Neural cell (in vitro differentiated cells): Measurements from ENCODE around the gene SLC22A6. TPM values are rescaled to one million over a fixed set of nuclear protein-coding genes. Genes with fewer than 3 reads are reported as not detected.

Experiments used
- H2AFZ ChIP-seq: fragments of 200-600, 300-800 bp; sonication (generic), shearing (Covaris generic); 2 replicates; pipeline ENCODE4 v1.6.0; 2014; ENCODE audit warnings: low read depth, mild to moderate bottlenecking, antibody characterized with exemption, low read length, moderate library complexity
- H3F3A ChIP-seq: fragments of 200-600 bp; shearing (Covaris generic); 2 replicates; pipeline ENCODE4 v1.6.1; 2016; ENCODE audit warnings: mild to moderate bottlenecking, moderate library complexity, mixed read lengths, antibody characterized with exemption, low read length; ENCODE audit not compliant: insufficient read depth, poor library complexity, severe bottlenecking
- H3K27ac ChIP-seq: fragments of 200-600, 300-800 bp; sonication (generic), shearing (Covaris generic); 2 replicates; pipeline ENCODE4 v1.5.1; 2014; ENCODE audit warnings: mild to moderate bottlenecking, low read length, moderate library complexity
- H3K27me3 ChIP-seq: fragments of 300-800, 200-600 bp; sonication (generic), shearing (Covaris generic); 2 replicates; pipeline ENCODE4 v1.6.0; 2014; ENCODE audit warnings: mild to moderate bottlenecking, low read depth, low read length, moderate library complexity; ENCODE audit not compliant: insufficient read depth
- H3K36me3 ChIP-seq: fragments of 300-800, 200-600 bp; sonication (generic), shearing (Covaris generic); 2 replicates; pipeline ENCODE4 v1.5.1; 2014; ENCODE audit warnings: mild to moderate bottlenecking, antibody characterized with exemption, low read length, moderate library complexity; ENCODE audit not compliant: insufficient read depth
- H3K4me2 ChIP-seq: fragments of 300-800, 200-600 bp; sonication (generic), shearing (Covaris generic); 2 replicates; pipeline ENCODE4 v1.6.0; 2014; ENCODE audit warnings: mild to moderate bottlenecking, low read length
- H3K4me3 ChIP-seq: fragments of 300-800, 200-600 bp; sonication (generic), shearing (Covaris generic); 2 replicates; pipeline ENCODE4 v1.5.1; 2014; ENCODE audit warnings: mild to moderate bottlenecking, low read length, moderate library complexity
- H3K79me2 ChIP-seq: fragments of 200-600 bp; shearing (Covaris generic); replicated peaks from 2 replicates; pipeline ENCODE4 v1.6.0; 2014; ENCODE audit warnings: mild to moderate bottlenecking, low read length, moderate library complexity; ENCODE audit not compliant: insufficient read depth
- H3K9ac ChIP-seq: fragments of 300-800, 200-600 bp; sonication (generic), shearing (Covaris generic); 2 replicates; pipeline ENCODE4 v1.6.1; 2016; ENCODE audit warnings: mild to moderate bottlenecking, low read length, mixed read lengths
- H3K9me2 ChIP-seq: fragments of 200-600 bp; shearing (Covaris generic); 2 replicates; pipeline ENCODE4 v1.6.1; 2016; ENCODE audit warnings: mild to moderate bottlenecking, low read length, mixed read lengths; ENCODE audit not compliant: insufficient read depth
- H3K9me3 ChIP-seq: fragments of 200-600, 300-800 bp; sonication (generic), shearing (Covaris generic); 2 replicates; pipeline ENCODE4 v1.6.1; 2016; ENCODE audit warnings: mild to moderate bottlenecking, mixed run types, low read length, moderate library complexity, mixed read lengths
- H4K20me1 ChIP-seq: fragments of 200-600 bp; shearing (Covaris generic); 2 replicates; pipeline ENCODE4 v1.6.1; 2016; ENCODE audit warnings: mild to moderate bottlenecking, mixed run types; ENCODE audit not compliant: insufficient read depth
- CTCF ChIP-seq: fragments of 450-650 bp; IDR thresholded peaks from 2 replicates; pipeline ENCODE4 v1.5.1; 2014; ENCODE audit warnings: antibody characterized with exemption, mild to moderate bottlenecking, moderate library complexity; ENCODE audit not compliant: poor library complexity, severe bottlenecking
- EP300 ChIP-seq: fragments of 450-650 bp; conservative IDR thresholded peaks from 2 replicates; pipeline ENCODE4 v1.6.1; 2014; ENCODE audit warnings: antibody characterized with exemption, mild to moderate bottlenecking, moderate library complexity; ENCODE audit not compliant: poor library complexity, severe bottlenecking
- EZH2 ChIP-seq: fragments of 200-600, 300-800 bp; shearing (Covaris generic), sonication (generic); IDR thresholded peaks from 2 replicates; pipeline ENCODE4 v1.6.1; 2014; ENCODE audit warnings: antibody characterized with exemption, low read length, borderline replicate concordance, mild to moderate bottlenecking; ENCODE audit not compliant: insufficient read depth, poor library complexity, severe bottlenecking
- MXI1 ChIP-seq: fragments of 450-650 bp; conservative IDR thresholded peaks from 2 replicates; pipeline ENCODE4 v1.6.1; 2014; ENCODE audit warnings: antibody characterized with exemption, mild to moderate bottlenecking; ENCODE audit not compliant: poor library complexity, severe bottlenecking
- POLR2AphosphoS5 ChIP-seq: IDR thresholded peaks from 2 replicates; pipeline ENCODE4 v1.6.1; 2012
- RAD21 ChIP-seq: fragments of 450-650 bp; conservative IDR thresholded peaks from 2 replicates; pipeline ENCODE4 v1.6.1; 2014; ENCODE audit warnings: antibody characterized with exemption, mild to moderate bottlenecking, moderate library complexity
- SMC3 ChIP-seq: fragments of 450-650 bp; conservative IDR thresholded peaks from 2 replicates; pipeline ENCODE4 v1.6.1; 2014; ENCODE audit warnings: antibody characterized with exemption, mild to moderate bottlenecking, moderate library complexity; ENCODE audit not compliant: poor library complexity
- TAF1 ChIP-seq: IDR thresholded peaks from 2 replicates; pipeline ENCODE4 v1.6.1; 2012; ENCODE audit warnings: low read depth
- polyA plus RNA-seq: library from polyadenylated mRNA; depleted of rRNA; stranded (reverse); fragments of >200 nt; gene quantifications from 2 replicates; pipeline ENCODE4 v1.2.3, GENCODE V29; 2014
- TF ChIP-seq, protein P1 (sequence below): IDR thresholded peaks from 2 replicates; pipeline ENCODE4 v1.6.1; 2012; ENCODE audit warnings: borderline replicate concordance

Gene SLC22A6
- polyA plus RNA-seq, 1 donor from 2014 or later, result not detected

GRCh38 chr11:62976109-62976508 is 8.7 kb downstream of the SLC22A6 start:
- Histone ChIP-seq H3K79me2 (no peaks in the 10 kb centered on the region), H3F3A (no peaks in the 10 kb centered on the region), H3K27me3 (no peaks in the 10 kb centered on the region), H3K9me2 (no peaks in the 10 kb centered on the region), H2AFZ (no peak overlapping the region), H3K4me3 (no peak overlapping the region), H3K9ac (no peak overlapping the region), H3K36me3 (no peaks in the 10 kb centered on the region), H4K20me1 (no peaks in the 10 kb centered on the region), H3K4me2 (no peak overlapping the region), H3K27ac (no peak overlapping the region), H3K9me3 (no peaks in the 10 kb centered on the region)
- no peak for TF ChIP-seq EZH2
- TF ChIP-seq CTCF, result no peak

- Histone ChIP-seq H3K4me3 (no peak overlapping the region), H3K9ac (no peak overlapping the region), H3K79me2 (no peaks in the 10 kb centered on the region), H3K27ac (no peak overlapping the region), H2AFZ (no peak overlapping the region), H3K27me3 (no peaks in the 10 kb centered on the region), H3K36me3 (no peaks in the 10 kb centered on the region), H3K9me2 (no peaks in the 10 kb centered on the region), H3K9me3 (no peaks in the 10 kb centered on the region), H4K20me1 (no peaks in the 10 kb centered on the region), H3F3A (no peaks in the 10 kb centered on the region), H3K4me2 (no peak overlapping the region)
- TF ChIP-seq, protein P1, sequence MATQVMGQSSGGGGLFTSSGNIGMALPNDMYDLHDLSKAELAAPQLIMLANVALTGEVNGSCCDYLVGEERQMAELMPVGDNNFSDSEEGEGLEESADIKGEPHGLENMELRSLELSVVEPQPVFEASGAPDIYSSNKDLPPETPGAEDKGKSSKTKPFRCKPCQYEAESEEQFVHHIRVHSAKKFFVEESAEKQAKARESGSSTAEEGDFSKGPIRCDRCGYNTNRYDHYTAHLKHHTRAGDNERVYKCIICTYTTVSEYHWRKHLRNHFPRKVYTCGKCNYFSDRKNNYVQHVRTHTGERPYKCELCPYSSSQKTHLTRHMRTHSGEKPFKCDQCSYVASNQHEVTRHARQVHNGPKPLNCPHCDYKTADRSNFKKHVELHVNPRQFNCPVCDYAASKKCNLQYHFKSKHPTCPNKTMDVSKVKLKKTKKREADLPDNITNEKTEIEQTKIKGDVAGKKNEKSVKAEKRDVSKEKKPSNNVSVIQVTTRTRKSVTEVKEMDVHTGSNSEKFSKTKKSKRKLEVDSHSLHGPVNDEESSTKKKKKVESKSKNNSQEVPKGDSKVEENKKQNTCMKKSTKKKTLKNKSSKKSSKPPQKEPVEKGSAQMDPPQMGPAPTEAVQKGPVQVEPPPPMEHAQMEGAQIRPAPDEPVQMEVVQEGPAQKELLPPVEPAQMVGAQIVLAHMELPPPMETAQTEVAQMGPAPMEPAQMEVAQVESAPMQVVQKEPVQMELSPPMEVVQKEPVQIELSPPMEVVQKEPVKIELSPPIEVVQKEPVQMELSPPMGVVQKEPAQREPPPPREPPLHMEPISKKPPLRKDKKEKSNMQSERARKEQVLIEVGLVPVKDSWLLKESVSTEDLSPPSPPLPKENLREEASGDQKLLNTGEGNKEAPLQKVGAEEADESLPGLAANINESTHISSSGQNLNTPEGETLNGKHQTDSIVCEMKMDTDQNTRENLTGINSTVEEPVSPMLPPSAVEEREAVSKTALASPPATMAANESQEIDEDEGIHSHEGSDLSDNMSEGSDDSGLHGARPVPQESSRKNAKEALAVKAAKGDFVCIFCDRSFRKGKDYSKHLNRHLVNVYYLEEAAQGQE, result no peak
- no peak for TF ChIP-seq MXI1
- no peak for TF ChIP-seq CTCF
- no peak for TF ChIP-seq TAF1
- no peak for TF ChIP-seq EP300
- TF ChIP-seq SMC3, result no peak
- TF ChIP-seq POLR2AphosphoS5, result no peak
- TF ChIP-seq EZH2, result no peak
- no peak for TF ChIP-seq RAD21
These were observed 9.8 kb downstream of the SLC22A6 start for GRCh38 chr11:62974848-62975522.
